ENCODE results near the gene RNF144A. TPM values are rescaled to one million over a fixed set of nuclear protein-coding genes. Genes with fewer than 3 reads are reported as not detected.

Gene RNF144A
- total RNA-seq, 3 donors from 2014 or later, result 10.8 to 17.1 (median 11.6) TPM

DNA sequence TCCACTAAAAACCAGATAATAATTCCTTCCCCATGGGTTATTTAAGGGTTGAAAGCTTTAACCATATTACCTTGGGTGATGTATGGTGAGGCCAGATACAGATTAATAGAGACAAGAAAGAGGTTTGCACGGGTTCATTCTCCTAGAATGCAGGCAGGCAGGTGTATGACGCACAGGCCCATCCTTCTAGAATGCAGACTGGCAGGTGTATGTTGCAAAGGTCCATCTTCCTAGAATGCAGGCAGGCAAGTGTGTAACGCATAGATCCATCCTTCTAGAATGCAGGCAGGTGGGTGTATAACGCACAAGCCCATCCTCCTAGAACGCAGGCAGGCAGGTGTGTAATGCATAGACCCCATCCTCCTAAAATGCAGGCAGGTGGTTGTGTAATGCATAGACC is 35.7 kb upstream of the RNF144A start:
- H3K27ac ChIP-seq, result no peak overlapping the region
- DNase-seq (ENCODE audit: low spot score in 2 of 2), result no peak
- H3K27me3 ChIP-seq, result no peaks in the 10 kb centered on the region
- H3K4me3 ChIP-seq, result no peak overlapping the region
- no peaks in the 10 kb centered on the region for H3K36me3 ChIP-seq
- no peak for TF ChIP-seq POLR2AphosphoS5 (IDR thresholded peaks at IDR 0.05)
- TF ChIP-seq, protein P1, sequence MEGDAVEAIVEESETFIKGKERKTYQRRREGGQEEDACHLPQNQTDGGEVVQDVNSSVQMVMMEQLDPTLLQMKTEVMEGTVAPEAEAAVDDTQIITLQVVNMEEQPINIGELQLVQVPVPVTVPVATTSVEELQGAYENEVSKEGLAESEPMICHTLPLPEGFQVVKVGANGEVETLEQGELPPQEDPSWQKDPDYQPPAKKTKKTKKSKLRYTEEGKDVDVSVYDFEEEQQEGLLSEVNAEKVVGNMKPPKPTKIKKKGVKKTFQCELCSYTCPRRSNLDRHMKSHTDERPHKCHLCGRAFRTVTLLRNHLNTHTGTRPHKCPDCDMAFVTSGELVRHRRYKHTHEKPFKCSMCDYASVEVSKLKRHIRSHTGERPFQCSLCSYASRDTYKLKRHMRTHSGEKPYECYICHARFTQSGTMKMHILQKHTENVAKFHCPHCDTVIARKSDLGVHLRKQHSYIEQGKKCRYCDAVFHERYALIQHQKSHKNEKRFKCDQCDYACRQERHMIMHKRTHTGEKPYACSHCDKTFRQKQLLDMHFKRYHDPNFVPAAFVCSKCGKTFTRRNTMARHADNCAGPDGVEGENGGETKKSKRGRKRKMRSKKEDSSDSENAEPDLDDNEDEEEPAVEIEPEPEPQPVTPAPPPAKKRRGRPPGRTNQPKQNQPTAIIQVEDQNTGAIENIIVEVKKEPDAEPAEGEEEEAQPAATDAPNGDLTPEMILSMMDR (IDR thresholded peaks at IDR 0.05), result no peak
- TF ChIP-seq POLR2A (IDR thresholded peaks at IDR 0.05), result no peak
- no peaks in the 10 kb centered on the region for H3K4me1 ChIP-seq
- H3K9me3 ChIP-seq, result no peaks in the 10 kb centered on the region
- intact Hi-C loops (cut with DNase I; ENCODE audit: low total_unique reads), result no loop called here

GRCh38 chr2:6883448-6884122 is 33.6 kb upstream of the RNF144A start:
- TF ChIP-seq POLR2AphosphoS5 (IDR thresholded peaks at IDR 0.05) (no peak), POLR2A (IDR thresholded peaks at IDR 0.05) (no peak)
- TF ChIP-seq, protein P1 (IDR thresholded peaks at IDR 0.05), result no peak
- DNase-seq (ENCODE audit: low spot score in 2 of 2), result no peak
- Histone ChIP-seq H3K4me1 (no peaks in the 10 kb centered on the region), H3K9me3 (no peaks in the 10 kb centered on the region), H3K4me3 (no peak overlapping the region), H3K27ac (no peak overlapping the region), H3K36me3 (no peaks in the 10 kb centered on the region), H3K27me3 (no peaks in the 10 kb centered on the region)
- intact Hi-C loops (cut with DNase I; ENCODE audit: low total_unique reads), result no loop called here

- no peaks in the 10 kb centered on the region for H3K9me3 ChIP-seq
- H3K4me3 ChIP-seq, result no peak overlapping the region
- no peaks in the 10 kb centered on the region for H3K36me3 ChIP-seq
- H3K27me3 ChIP-seq, result no peaks in the 10 kb centered on the region
- H3K27ac ChIP-seq, result no peak overlapping the region
- H3K4me1 ChIP-seq, result no peaks in the 10 kb centered on the region
- no peak for DNase-seq (ENCODE audit: low spot score in 2 of 2)
- intact Hi-C loops (cut with DNase I; ENCODE audit: low total_unique reads), result no loop called here
- TF ChIP-seq POLR2A (IDR thresholded peaks at IDR 0.05), result no peak
- no peak for TF ChIP-seq POLR2AphosphoS5 (IDR thresholded peaks at IDR 0.05)
- TF ChIP-seq, protein P1 (IDR thresholded peaks at IDR 0.05), result no peak
Measured at GRCh38 chr2:6885551-6885950, 31.7 kb upstream of the RNF144A start.

GRCh38 chr2:6885968-6886367 is 31.2 kb upstream of the RNF144A start:
- no peak for DNase-seq (ENCODE audit: low spot score in 2 of 2)
- H3K27ac ChIP-seq, result no peak overlapping the region
- no peaks in the 10 kb centered on the region for H3K4me1 ChIP-seq
- TF ChIP-seq POLR2A (IDR thresholded peaks at IDR 0.05), result no peak
- no peak for TF ChIP-seq POLR2AphosphoS5 (IDR thresholded peaks at IDR 0.05)
- TF ChIP-seq, protein P1 (IDR thresholded peaks at IDR 0.05), result no peak
- H3K27me3 ChIP-seq, result no peaks in the 10 kb centered on the region
- intact Hi-C loops (cut with DNase I; ENCODE audit: low total_unique reads), result no loop called here
- no peaks in the 10 kb centered on the region for H3K36me3 ChIP-seq
- H3K9me3 ChIP-seq, result no peaks in the 10 kb centered on the region
- no peak overlapping the region for H3K4me3 ChIP-seq

DNA sequence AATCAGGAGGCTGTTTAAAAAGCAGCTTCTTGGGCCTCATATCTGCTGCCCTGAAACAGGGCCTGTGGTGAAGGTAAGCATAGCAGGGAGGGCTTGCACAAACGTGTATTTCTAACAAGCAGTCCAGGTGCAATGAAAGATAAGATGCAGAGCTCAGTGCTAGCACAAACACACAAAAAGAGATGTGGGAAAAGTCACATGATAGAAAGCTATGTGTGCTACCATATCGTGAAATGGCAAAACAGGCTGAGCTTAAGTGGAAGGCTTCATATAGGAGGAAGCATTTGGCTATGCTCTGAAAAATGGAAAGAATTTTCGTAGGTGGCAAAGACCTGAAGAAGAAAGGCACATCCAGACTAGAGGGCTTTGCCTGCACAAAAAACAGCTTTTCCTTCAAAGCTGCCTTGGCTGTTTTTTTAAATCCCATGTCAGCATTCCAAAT is 29.4 kb upstream of the RNF144A start:
- Histone ChIP-seq H3K4me1 (no peaks in the 10 kb centered on the region), H3K27ac (no peak overlapping the region), H3K9me3 (no peaks in the 10 kb centered on the region), H3K4me3 (no peak overlapping the region), H3K27me3 (no peaks in the 10 kb centered on the region), H3K36me3 (no peaks in the 10 kb centered on the region)
- TF ChIP-seq POLR2AphosphoS5 (IDR thresholded peaks at IDR 0.05), result no peak
- TF ChIP-seq, protein P1 (IDR thresholded peaks at IDR 0.05), result no peak
- no peak for TF ChIP-seq POLR2A (IDR thresholded peaks at IDR 0.05)
- no peak for DNase-seq (ENCODE audit: low spot score in 2 of 2)
- intact Hi-C loops (cut with DNase I; ENCODE audit: low total_unique reads), result no loop called here

Measured in breast epithelium (tissue), 4 donors.